Midbrain (tissue), 1 donor: ENCODE results near the gene PPP2R3C.
"Not testable (repeated sequence)": the region's sequence is repeated elsewhere in the genome, so short reads cannot be mapped to it uniquely, and the experiment has no call there.

ENCODE experiments used
- DNase-seq: peaks from one replicate; lab custom pipeline; 2025; lab: John Stamatoyannopoulos, UW

Gene PPP2R3C

DNA sequence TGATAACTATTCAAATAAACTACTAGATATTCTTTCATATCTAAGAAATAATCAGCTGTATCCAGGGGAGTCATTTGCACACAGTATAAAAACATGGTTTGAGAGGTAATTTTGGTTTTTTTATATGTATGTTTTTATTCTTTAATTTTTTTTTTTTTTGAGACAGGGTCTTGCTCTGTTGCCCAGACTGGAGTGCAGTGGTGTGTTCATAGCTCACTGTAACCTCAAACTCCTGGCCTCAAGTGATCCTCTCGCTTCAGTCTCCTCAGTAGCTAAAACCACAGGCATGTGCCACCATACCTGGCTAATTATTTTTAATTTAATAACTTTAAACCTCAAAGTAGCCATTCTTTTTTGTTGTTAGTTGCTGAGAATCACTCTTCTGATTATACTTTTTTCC, 2.3 kb upstream of the PPP2R3C start:
- DNase-seq = no peak

DNA sequence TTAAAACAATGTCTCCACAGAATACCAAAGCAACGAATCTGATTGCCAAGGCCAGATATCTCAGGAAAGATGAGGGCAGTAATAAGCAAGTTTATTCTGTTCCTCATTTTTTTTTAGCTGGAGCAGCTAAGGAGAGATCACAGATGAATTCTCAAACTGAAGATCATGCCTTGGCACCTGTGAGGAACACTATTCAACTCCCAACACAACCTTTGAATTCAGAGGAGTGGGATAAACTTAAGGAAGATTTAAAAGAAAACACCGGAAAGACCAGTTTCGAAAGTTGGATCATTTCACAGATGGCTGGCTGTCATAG, 1.6 kb upstream of the PPP2R3C start:
- DNase-seq = no peak

DNA sequence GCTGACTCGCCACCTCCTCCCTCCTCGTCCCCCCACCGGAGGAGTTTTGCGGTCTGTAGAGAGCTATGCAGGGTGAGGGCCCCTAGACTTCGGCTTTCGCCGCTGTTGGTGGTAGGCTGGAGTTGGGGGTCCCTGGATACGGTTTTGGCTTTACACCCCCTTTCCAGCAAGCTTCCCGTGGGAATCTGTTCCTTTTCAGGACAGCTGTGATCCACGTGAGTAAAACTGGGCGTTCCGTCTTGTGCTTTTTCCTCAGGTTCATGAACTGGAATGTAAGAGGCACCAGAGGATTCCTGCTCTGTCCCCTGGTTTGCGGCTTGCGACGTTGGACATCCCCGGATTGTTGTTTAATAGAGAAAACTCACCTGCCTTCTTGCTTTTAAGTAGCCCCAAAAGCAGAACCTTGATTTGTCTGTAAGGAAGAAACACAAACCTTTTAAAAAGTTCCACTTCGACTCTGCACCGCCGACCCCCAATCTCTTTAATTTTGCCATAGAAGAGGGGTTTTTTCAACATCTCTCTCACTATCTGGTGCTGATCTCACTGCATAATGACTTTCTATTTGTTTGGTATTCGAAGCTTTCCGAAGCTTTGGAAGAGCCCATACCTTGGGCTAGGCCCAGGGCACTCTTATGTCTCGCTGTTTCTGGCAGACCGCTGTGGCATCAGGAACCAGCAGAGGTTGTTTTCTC, 1.1 kb upstream of the PPP2R3C start:
- no peak for DNase-seq

DNA sequence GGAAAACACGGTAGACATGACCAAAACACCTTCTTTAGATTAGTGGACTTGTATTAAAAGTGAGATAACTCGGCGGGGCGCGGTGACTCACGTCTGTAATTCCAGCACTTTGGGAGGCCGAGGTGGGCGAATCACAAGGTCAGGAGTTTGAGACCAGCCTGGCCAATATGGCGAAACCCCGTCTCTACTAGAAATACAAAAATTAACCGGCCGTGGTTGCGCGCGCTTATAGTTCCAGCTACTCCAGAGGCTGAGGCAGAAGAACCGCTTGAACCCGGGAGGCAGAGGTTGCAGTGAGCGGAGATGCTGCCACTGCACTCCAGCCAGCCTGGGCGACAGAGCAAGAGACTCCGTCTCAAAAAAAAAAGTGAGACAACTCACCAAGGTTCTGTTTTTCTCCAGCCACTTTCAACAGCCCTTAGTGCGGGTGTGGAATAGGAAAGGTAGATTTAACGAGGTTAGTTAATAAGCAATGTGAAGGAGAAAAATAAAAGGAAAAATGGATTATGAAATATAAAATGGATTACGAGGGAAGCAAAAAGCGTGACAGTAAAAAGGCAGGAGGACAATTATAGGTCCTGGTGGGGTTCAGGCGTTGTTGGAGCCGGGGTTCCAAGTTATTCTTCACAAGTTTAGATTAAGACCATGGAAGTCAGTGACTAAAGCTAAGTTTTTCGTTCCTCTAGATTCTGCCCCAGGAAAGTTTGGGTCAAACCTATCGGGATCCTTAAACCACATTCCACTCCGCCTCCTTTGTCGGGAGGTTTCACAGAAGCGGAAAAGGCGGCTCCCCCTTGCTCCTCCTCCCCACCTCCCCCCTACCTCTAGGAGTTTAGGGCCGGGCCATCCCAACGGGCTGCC, 534 bp downstream of the PPP2R3C start:
- no peak for DNase-seq

DNA sequence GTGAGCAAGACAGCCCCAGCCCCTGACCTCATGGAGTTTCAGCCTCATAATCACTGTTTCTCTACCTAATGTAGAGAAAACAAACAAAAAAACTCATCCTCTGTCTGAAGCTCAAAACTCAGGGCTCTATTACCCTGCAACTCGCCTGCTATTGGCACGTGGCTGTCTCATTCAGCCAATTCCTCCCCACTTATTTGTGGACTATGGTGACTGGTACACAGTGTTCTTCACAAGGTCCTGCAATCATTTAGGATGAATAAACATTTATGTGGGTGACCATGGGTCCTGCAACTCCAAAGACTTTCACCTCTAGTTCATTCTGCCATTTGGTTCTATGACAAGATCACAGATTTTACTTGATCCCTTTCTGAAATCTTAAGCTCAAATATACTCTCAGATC, 4.7 kb downstream of the PPP2R3C start:
- no peak for DNase-seq

DNA sequence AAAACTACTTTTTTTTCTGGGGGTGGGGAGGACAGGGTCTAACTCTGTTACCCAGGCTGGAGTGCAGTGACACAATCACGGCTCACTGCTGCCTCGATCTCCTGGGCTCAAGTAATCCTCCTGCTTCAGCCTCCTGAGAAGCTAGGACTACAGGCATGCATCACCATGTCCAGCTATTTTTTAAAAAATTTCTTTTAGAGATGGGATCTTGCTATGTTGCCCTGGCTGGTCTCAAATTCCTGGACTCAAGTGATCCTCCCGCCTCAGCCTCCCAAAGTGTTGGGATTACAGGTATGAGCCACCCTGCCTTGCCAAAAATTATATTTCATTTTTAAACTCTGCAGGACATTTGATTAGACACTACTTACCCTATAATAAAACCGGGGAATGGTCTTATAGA, 5.5 kb downstream of the PPP2R3C start:
- no peak for DNase-seq

DNA sequence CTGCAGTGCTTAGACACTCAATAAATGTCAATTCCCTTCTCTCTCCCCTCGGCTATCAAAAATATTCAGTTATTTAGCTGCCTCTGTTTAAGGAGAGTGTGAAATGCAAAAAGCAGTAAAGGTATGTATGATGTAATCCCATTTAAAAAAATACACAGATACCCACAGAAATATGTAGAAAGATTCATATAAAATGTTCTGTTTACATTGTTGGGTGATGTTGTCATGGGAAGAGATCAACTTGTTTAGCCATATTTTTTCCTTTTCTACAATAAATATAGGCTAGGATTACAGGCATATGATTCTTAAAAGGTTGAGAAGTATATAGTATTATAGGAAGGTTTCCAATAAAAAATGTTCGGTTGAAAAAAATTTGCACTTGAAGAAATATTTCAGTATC, 7.8 kb downstream of the PPP2R3C start:
- no peak for DNase-seq

DNA sequence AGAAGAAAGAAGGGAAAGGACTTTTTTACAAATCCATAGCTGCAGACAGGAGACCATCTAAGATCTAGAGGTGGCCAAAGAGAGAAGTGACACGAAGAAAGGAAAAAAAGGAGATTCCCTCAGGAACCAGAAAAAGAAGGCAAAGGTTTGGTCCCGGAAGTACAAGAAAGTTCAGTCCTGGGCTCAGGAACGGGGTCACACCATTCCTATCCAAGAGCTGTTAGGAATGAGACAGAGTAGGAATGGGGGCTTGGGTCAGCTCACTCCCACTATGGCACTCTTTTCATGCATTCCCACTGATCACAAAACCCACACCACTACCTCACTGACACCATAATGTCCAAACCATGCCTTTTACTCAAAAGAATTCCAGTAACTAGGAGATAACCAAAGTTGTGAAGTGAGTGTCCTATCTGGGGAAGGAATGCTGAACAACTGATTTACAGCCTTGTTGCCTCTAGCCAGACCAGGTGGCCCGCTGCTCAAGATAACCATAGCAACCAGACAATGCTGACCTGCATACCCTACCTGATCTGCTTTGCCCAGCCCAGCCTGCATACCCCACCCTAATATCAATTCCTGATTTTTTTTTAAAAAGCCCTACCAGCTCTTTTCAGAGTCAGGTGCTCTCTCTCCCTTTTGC, 8.4 kb downstream of the PPP2R3C start:
- DNase-seq = no peak

DNA sequence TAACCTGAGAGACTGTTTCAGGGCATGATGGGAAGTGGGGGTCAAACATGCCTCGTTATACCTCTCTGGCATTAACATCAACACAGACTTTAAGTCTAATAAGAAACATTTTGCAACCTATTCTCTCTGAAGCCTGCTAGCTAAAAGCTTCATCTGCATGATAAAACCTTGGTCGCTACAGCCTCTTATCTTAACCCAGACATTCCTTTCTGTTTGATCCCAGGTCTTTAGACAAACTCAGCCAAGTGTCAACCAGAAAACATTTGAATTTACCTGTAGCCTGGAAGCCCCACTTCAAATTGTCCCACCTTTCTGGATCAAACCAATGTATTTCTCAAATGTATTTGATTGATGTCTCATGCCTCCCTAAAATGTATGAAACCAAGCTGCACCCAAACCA, 9.1 kb downstream of the PPP2R3C start:
- no peak for DNase-seq

DNA sequence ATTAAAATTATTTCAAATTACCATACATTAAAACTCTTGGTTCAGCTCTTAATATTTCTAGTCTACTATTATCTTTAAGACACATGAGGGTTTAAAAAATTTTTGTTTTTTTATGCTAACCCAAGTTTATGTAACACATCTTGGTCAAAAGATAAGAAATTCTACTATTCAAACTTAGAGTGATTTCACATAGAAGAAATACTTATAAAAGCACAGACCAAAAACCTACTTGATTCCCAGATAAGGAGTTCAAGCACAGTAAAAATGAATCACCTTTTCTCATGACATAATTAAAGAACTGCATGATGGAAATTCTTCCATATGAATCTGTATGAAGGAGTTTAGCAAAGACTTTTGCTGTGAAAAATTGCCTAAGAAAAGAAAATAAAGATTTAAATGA, 13.9 kb downstream of the PPP2R3C start:
- DNase-seq = no peak

DNA sequence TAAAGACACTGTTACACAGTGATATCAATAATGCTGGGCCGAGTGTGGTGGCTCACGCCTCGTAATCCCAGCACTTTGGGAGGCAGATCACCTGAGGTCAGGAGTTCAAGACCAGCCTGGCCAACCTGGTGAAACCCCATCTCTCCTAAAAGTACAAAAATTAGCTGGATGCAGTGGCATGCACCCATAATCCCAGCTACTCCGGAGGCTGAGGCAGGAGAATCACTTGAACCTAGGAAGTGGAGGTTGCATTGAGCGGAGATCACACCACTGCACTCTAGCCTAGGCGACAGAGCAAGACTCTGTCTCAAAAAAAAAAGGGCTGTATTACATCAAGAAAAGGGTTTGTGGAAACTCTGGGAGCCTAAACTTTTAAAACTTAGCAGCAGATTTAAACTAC, 27.1 kb downstream of the PPP2R3C start:
- DNase-seq = not testable (repeated sequence)

DNA sequence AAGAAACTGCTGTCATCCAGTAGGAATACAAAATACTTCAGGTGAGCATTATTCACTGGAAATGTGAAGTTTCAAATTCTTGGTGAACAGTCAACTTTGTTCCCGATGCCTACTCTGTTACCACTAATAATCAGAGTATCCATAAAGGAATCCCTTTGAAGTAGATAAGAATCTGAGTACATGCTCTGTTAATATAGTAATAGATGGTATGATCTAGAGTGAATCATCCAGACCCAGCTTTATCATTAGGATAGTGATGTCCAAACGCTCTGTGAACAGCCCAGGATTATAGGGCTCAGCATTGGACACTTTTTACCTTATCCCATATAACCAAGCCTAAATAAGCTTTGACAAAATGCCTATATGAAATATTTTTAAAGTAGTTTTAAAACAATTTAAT, 33.3 kb downstream of the PPP2R3C start:
- DNase-seq = no peak

DNA sequence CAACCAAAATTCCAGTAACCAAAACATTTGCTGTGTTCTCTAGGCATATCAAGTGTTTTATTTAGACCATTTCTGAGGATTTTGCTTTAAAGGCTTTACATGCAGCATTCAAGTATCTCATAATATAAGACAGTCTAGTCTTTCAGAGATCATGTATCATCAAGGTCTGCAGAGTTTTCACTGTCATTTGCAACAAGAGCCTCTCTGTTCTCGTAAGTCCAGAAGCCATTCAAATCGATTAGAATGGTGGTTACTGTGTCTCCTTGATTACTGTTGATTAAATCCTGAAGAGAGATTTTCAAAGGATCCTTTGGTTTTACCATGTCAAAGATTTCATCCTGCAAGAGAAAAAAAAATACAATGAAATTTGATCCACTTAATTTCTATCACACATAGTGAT, 36.3 kb downstream of the PPP2R3C start:
- DNase-seq = no peak

DNA sequence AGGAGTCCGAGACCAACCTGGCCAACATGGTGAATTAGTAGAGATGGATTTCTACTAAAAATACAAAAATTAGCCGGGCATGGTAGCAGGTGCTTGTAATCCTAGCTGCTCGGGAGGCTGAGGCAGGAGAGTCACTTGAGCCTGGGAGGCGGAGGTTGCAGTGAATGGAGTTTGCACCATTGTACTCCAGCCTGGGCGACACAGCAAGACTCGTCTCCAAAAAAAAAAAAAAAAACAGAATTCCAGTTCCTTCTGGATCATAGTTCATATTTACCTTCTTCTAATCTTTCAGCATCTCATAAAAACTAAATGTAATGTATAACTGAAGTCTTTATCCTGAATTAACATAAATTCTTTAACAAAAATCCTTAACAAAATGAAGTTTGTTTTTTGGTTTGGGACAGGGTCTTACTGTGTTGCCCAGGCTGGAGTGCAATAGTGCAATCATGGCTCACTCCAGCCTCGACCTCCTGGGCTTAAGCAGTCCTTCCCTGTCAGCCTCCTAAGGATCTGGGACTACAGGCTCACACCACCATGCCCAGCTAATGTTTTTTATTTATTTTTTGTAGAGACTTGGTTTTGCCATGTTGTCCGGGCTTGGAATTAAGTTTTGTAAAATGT, 38.1 kb downstream of the PPP2R3C start:
- no peak for DNase-seq

DNA sequence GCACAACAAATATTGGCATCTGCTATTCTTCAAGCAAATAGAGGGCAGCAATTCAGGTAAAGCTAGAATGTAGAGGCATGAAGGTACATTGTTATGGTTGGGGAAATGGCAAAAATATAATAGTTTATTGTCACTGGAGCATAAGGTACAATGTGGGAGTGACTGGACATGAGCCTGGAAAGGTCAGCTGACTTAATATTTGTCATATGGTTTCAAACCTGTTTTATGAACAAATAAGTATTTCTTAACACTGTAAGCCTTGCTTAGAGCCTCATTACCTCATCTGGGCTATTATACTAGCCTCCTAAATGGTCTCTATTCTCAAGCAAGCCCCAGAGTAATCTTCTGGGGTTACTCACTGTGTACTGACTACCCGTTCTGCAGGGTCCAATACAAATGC, 42.0 kb downstream of the PPP2R3C start:
- DNase-seq = no peak

DNA sequence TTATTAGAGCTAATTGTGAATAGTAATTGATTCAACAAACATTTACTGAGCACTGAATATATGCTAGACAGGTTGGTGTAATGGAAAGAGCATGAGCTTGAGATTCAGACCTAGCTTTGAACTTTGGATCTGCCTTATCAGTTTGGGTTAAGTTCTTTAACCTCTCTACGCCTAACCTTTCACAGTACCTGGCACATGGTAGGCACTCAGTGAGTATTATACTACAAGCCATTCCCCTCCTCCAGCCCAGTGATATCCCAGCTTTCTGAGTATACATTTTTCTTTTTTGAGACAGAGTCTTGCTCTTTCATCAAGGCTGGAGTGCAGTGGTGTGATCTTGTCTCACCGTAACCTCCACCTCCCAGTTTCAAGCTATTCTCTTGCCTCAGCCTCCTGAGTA, 43.7 kb downstream of the PPP2R3C start:
- DNase-seq = no peak

DNA sequence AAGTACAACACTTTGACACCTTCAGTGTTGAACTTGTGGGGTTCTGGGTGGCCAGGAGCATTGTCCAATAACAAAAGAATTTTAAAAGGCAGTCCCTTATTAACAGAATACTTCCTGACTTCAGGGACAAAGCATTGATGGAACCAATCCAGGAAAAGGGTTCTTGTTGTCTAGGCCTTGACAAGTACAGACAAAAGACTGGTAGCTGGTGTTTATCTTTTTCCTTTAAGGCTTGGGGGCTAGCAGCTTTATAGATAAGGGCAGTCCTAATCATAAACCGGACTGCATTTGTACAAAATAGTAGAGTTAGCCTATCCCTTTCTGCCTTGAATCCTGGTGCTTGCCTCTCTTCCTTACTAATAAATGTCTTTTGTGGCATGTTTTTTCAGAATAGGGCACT, 48.3 kb downstream of the PPP2R3C start:
- DNase-seq = no peak

DNA sequence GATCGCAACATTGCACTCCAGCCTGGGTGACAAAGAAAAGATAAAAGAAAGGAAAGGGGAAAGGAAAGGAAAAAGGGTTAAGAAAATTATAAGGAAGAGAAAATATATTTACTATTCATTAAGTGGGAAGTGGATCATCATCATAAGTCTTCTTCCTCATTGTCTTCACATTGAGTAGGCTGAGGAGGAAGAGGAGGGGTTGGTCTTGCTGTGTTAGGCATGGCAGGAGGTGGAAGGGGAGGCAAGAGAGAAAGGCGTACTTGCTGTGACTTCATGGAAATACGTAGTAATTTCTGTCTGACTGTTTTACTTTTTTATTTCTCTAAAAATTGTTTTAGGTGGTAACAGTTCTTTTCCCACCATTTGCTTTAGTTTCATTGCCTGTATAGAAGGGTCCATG, 49.6 kb downstream of the PPP2R3C start:
- no peak for DNase-seq

DNA sequence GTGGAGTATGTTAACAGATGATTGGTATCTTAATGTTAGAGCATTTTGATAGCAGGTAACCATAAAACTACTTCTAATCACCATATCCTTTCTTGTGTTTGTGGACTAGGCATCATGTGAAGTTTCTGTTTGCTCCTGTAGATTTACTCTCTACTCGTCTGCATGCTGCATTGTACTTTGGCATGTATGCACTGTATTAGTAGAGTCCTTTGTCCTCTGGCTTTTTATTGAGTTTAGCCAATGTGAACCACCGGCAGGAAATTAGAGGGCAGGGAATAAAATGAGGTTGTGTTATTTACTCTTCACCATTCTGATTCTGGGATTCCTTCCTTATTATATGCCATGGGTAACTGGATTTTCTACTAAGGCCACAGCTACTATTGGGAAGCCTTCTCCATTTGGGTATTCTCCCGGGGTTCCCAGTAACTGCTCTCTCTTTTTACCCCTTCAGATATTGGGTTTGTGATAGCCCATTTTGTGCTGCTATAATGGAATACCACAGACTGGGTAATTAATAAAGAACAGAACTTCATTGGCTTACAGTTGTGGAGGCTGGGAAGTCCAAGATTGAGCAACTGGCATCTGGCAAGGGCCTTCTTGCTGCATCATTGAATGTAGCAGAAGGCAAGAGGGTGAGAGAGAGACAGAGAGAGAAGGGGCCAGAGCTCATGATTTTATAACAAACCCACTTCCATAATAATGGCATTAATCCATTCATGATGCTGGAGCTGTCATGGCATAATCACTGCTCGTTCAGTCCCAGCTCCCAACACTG, 53.4 kb downstream of the PPP2R3C start:
- no peak for DNase-seq

DNA sequence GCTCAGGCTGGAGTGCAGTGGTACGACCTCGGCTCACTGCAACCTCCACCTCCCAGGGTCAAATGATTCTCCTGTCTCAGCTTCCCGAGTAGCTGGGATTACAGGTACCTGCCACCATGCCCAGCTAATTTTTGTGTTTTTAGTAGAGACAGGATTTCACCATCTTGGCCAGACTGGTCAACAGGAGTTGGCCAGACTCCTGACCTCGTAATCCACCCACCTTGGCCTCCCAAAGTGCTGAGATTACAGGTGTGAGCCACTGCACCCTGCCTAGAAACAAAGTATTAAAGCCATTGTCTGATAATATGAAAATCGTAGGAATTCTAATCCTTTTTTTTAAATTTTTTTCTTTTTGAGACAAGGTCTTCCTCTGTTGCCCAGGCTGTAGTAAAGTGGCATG, 56.1 kb downstream of the PPP2R3C start:
- not testable (repeated sequence) for DNase-seq

DNA sequence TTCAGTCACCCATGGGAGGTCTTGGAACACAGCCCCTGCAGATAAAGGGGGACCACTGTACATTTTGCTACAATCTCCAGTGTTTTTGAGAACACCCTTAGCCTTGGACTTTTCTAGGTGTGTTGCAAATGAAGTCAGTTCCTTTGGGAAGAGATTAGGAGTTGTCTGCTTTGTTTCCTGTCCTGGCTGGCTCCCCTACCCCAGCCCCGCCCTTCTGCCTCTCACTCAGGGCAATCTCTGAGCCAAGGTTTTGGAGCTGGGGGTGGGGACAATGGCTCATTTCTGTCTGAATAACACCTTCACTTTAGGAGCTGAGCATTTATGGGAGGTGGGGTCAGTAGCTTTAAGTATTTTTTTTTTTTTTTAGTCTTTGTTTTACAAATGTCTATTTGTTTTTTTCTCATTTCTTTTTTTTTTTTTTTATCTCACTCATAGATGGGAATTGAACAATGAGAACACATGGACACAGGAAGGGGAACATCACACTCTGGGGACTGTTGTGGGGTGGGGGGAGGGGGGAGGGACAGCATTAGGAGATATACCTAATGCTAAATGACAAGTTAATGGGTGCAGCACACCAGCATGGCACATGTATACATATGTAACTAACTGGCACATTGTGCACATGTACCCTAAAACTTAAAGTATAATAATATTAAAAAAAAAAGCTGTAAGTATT, 60.5 kb downstream of the PPP2R3C start:
- DNase-seq = not testable (repeated sequence)
